ENCODE results near the gene FAM114A2. TPM values are rescaled to one million over a fixed set of nuclear protein-coding genes. Genes with fewer than 3 reads are reported as not detected.

Gene FAM114A2
- total RNA-seq, 2 donors from 2014 or later = 35.3 to 37.9 TPM

DNA sequence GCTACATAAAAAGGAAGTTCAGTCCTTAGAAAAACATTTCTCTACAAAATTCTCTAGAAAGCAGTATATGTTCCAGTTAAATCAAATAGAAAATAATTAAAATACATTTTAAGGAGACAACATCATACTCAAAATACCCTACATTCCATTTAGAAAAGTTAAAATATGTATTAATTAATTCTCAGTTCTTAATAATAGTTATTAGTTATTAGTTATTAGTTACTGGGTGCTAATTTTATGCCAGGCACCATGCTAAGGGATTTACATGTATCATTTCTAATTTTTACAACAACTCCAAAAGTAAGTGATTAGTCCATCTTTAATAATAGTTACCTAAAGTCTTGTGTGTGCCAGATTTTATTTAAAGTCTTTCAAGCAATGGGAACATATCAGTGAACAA, 38.0 kb downstream of the FAM114A2 start:
- DNase-seq (ENCODE audit: low spot score) = no peak
- intact Hi-C loops (cut with DNase I) = no loop called here

DNA sequence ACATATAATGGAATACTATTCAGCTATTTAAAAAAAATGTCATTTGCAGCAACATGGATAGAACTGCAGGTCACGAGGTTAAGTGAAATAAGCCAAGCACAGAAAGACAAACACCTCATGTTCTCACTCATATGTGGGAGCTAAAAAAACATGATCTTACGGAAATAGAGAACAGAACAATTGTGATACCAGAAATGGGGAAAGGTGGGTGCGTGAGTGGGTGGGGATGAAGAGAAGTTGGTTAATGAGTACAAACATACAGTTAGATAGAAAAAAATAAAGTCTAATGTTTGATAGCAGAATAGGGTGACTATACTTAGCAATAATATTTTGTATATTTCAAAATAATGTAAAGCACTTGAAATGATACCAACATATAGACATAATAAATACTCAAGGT, 38.7 kb downstream of the FAM114A2 start:
- no peak for DNase-seq (ENCODE audit: low spot score)
- intact Hi-C loops (cut with DNase I) = no loop called here

DNA sequence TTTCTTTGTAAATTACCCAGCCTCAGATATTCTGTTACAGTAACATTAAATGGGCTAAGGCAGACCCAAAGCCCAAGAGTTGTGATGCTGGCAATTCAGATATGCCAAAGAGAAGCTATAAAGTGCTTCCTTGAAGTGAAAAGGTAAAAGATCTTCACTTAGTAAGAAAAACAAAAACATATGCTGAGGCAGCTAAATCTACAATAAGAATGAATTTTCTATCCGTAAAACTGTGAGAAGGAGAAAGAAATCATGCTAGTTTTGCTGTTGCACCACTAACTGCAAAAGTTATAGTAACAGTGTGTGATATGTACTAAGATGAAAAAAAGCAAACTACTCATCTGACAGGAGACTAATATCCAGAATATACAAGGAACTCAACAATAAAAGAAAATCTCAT, 39.9 kb downstream of the FAM114A2 start:
- DNase-seq (ENCODE audit: low spot score) = no peak
- intact Hi-C loops (cut with DNase I) = no loop called here

DNA sequence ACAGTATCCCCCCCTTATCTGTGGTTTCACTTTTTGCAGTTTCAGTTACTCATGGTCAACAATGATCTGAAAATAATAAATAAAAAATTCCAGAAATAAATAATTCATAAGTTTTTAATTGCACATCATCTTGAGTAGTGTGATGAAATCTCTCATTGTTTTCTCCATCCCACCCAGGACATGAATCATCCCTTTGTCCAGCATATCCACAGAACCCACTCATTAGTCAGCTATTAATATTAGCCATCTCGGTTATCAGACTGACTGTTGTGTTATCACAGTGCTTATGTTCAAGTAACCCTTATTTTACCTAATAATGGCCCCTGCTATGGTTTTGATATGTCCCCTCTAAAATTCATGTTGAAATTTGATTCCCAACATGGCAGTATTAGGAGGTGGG, 40.7 kb downstream of the FAM114A2 start:
- intact Hi-C loops (cut with DNase I) = no loop called here

DNA sequence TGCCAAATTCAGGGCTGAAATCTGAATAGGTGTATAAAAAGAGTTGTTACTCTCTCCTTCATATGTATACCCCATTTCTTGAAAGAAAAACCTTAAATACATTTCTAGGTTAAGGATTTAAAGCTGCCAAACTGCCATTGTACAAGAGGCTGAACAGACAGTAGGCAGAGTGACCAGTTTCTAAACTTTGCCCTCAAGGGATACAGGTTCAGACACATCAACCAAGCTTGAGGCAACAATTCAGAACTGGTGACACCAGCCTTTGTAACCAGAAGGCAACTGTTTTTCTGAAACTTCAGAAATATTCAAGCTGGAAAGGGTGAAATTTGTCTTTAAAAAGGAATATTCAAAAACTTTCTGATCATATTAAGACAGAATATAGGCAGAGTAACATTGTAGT, 47.5 kb downstream of the FAM114A2 start:
- intact Hi-C loops (cut with DNase I) = no loop called here
- DNase-seq (ENCODE audit: low spot score) = no peak

More for the DNA sequence above, 40.7 kb downstream of the FAM114A2 start:
- DNase-seq (ENCODE audit: low spot score) = no peak

DNA sequence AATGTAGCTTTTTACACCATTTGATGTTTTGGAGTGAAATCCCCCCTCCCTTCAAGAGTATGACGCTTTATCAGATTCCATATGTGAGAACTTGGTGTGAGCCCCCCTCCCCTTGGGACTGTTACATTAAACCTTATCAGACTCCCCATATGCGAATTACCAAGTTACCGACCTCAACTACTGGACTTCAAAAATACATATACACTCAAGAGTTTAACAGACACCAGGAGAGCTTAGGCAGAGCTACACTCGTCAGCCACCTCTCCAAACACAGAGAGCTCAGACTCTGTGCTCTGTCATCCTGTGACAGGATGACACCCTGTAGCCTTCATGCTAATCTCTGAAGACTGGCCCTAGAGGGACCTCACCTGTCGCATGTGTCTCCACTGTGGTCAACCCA, 50.2 kb downstream of the FAM114A2 start:
- intact Hi-C loops (cut with DNase I) = no loop called here

DNA sequence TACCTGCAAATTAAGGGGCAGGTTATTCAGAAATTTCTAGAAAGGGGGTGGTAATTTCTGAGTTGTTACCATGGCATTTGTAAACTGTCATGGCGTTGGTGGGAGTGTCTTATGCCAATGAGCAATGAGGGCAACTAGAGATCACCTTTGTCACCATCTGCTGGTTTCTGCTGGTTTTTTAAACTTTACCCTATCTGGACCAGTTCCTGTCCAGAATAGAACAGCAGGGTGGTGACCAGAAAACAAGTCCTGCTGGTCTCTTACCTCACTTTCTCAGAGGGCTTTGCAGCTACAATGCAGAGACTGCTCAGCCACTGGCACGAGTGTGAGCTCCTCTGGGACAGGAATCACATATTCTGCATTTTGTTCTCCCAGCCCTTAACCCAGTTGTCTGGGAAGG, 51.4 kb downstream of the FAM114A2 start:
- intact Hi-C loops (cut with DNase I) = no loop called here
- DNase-seq (ENCODE audit: low spot score) = no peak

More for the DNA sequence above, 50.2 kb downstream of the FAM114A2 start:
- DNase-seq (ENCODE audit: low spot score) = no peak

DNA sequence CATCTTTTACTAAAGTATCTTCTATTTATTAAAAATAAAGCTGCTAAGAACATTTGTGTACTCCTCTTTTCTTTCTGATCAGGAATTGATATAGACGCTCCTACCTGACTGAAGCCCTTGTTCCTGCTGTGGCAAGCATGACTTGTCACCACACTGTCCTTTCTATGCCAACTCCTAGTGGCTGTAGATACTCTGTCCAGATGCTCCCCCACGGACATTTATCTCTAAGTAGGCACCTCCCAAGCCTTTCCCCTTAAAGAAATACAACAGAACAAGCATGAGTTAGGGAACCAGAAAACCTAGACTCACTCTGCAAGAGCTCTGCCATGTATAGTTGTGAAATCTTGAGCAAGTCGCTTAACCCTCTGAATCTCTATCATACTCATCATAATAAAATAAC, 53.2 kb downstream of the FAM114A2 start:
- intact Hi-C loops (cut with DNase I) = no loop called here
- DNase-seq (ENCODE audit: low spot score) = no peak

DNA sequence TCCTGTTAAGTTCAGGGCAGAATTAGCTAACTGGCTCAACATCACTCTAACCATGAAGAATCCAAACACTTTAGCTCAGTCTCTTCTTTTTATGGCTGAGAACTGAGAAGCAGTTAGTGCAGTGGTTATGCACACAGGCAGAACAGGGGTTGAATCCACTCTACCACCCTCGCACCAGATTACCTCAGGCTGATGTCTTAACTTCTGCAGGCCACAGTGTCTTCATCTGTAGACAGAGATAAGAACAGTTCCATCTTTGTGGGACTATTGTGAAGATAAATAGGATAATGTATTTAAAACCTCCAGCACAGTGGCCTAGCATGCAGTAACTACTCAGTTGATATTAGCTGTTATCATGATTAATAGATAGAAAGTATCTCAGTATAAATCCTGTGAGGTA, 54.8 kb downstream of the FAM114A2 start:
- intact Hi-C loops (cut with DNase I) = no loop called here
- no peak for DNase-seq (ENCODE audit: low spot score)

DNA sequence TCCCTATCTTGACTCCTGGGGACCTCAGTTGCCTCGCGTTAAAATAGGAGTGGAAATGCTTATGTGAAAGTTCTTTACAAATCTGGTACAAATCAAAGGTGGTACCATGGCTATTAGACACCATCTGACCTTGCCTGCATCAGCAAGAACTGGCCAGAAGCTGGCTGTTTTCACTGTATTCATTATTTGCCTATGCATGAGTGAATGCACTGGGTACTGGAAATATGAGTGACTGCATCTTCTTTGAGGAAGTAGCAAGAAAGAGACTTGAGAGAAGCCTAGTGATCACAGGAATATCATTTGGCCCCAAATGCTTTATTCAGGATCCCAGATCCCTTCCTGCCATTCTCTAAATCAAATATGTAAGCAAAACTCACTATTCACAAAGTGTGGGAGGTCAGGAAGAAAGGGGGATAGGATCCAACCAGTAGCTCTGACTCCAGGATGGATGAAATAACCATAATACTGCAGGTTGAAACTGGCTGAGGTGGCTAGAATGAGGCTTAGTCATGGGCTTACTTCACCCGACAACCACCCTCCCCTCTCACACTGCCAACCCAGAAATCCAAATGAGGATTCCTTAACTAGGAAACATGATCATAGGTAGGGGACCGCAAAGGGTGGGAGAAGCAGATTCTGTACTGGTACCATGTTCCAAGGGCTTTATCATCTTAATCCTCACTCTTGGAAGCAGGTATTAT, 56.7 kb downstream of the FAM114A2 start:
- intact Hi-C loops (cut with DNase I) = no loop called here

DNA sequence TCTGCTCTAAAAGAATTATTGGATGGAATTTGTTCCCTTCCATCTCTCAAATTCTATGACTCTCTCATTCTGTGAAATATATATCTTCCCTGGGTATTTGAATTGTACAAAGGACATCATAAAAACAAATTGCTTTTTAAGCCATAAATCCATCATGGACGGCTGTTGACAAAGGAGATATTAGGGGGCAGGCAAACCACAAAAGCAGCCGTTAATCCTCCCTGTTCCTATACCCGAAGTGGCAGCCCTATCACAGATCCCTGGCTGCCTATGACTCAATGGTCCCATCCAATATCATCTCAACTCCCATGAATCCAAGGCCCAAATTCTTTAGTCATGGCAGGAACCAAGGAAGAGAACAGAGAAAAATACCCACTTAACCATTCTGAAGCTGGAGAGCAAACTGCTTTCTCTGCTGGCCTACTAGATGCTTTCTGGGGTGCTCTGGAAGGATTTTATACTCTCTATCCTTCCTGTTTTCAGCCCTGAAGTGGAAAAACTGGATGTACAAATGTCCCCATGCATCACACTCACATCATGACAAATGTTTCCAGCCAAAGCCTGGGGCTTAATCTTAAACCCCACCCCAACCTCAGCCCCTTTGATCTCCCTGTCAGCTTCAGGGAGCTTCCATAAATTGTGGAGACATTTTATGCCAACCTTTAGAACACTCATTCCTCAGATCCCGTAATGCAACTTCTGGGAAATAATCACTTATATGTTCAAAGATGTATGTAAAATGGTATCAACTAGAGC, 59.5 kb downstream of the FAM114A2 start:
- intact Hi-C loops (cut with DNase I) = loop anchor here in 1 of 2 donors (10.0 kb wide), 1 partner anchor 206 kb away; no protein-coding TSS in a partner anchor

More for the DNA sequence above, 56.7 kb downstream of the FAM114A2 start:
- no peak for DNase-seq (ENCODE audit: low spot score)

DNA sequence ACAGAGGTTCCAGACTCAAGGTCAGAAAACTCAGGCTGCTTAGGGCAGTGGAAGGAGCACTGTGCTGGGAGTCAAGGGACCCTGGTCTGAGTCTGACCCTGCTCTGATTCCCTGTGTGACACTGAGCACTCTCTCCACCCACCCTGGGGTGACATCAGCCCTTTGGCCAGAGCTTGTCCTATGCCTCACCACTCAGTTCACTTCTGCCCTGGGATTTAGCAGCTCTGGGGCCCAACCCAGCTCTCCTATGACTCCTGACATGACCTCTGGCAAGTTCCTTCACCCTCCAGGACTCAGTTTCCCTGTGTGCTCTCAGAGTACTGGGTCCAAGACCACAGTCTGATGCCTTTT, 63.9 kb downstream of the FAM114A2 start:
- no peak for DNase-seq (ENCODE audit: low spot score)
- intact Hi-C loops (cut with DNase I) = loop anchor here in 1 of 2 donors (10.0 kb wide), 1 partner anchor 210 kb away; no protein-coding TSS in a partner anchor

More for the DNA sequence above, 59.5 kb downstream of the FAM114A2 start:
- no peak for DNase-seq (ENCODE audit: low spot score)

DNA sequence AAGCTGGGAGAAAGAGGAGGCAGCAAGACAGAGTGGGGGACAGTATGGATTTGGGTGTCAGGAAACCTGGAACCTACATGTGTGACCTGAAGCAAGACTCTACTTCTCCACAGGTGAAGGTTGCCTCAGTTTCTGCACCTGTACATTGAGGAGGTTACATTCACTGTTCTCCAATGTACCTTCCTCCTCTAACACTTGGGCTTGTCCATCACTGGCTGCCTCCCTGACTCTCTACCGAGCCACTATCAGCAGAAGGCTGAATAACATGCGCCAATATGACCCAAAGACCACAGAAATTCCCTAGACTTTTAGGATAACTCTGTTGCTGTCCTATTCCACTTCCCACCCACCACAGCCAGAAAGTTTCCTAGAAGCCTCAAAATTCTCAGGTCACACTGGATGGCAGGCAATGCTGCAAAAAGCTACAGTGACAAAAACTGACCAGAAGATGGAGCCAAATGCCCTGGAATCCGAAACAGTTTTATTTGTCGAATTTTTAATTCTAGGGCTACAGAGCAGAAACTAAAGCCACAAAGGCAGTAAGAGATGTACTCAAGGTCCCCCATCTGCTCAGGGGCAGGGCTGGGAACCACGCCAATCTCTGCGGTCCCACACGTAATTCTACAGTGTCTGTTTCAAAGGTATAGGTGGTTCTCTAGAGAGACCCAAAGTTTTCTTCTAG, 64.4 kb downstream of the FAM114A2 start:
- no peak for DNase-seq (ENCODE audit: low spot score)
- intact Hi-C loops (cut with DNase I) = loop anchor here in 1 of 2 donors (10.0 kb wide), 1 partner anchor 211 kb away; no protein-coding TSS in a partner anchor

DNA sequence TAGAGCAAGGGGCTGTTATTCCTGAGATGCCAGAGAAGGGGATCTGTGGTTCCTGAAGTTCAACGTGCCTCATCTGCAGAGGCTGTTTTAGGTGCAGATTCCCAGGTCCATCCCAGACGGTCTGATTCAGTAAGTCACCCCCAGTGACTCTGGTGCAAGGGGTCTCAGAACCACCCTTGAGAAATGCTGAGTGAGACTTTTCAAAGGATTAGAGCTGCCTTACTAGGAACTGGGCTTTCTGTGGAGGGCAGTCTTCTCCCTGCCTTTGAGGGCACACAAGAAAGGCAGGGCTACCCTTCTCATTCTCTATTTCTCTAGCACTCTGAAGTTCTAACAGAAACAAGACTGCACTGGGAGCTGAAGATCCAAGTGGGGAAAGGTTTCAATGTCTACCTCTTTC, 66.5 kb downstream of the FAM114A2 start:
- intact Hi-C loops (cut with DNase I) = loop anchor here in 1 of 2 donors (10.0 kb wide), 1 partner anchor 213 kb away; no protein-coding TSS in a partner anchor
- no peak for DNase-seq (ENCODE audit: low spot score)

DNA sequence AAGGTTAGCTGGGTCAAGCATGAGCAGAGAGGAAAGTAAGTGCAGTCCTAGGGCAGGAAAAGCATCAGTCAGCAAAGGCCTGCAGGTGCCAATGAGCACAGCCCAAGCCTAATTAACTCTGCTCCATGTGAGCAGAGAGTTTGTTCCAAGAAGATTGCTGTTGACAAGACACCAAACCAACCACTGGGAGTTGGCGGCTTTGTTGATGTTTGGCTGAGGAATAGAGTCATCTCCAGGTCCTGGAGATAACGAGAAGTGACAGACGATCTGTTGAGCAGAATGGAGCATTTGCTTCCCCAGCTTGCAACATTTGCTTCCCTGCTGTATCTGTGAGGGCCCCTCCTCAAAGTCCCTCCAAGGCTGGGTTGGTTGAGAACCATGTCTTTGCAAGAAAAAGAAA, 68.2 kb downstream of the FAM114A2 start:
- no peak for DNase-seq (ENCODE audit: low spot score)
- intact Hi-C loops (cut with DNase I) = loop anchor here in 1 of 2 donors (10.0 kb wide), 1 partner anchor 214 kb away; no protein-coding TSS in a partner anchor

DNA sequence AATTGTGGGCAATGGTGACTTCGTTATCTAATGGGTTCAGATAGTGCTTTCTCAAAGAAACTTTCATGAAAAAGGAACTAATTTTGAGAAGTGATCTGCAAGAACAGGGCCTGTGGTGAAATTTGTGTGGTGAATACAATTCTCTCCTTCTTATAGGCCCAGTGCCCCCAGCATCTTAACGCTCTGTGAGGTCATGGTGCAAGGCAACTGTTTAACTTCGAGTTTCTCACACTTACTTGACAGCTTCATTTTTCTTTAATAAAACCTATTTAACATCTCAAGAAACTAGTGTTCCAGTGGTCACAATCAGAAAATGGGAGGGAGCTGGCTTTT, 69.2 kb downstream of the FAM114A2 start:
- intact Hi-C loops (cut with DNase I) = loop anchor here (5.0 to 10.0 kb wide), 3 partner anchors 475 to 1435 kb away; partner anchors contain the start of gene GRIA1 (in 2 of the 2)
- DNase-seq (ENCODE audit: low spot score) = no peak

DNA sequence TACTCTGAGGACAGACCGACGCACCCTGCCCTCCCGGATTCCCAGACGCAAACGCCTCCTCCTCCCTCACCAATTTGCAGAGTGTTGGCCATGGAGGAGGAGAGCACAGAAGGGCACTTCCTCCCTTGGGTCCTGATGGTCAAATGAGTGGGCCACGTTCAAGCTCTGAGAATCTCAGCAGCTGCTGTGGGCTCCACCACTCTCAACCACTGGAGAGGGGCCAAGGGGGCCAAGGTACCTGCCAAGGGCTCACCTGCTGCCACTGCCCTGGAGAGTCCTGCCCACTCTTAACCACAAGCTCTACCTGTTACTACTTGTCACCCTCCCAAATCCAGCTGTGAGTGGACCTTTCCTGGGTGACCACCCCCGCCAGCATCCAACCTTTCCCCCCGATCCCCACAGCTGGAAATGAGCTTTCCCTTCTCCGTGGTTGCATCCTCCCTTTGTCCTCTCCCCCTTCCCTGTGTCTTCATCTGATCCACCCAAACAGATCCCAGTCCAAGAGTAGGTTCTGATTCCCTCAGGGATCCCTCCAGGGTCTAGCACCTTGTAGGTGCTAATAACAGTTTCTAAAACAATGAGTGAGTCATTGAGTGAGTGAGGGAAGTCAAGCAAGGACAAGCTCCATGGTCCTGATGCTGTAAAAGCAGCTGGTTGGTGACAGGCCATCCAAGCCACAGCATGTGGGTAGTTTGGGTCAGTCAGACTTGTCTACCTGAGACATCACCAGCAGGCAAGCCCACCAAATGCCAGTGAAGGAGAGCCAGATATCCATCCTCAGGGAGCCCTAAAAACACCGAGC, 69.7 kb downstream of the FAM114A2 start:
- intact Hi-C loops (cut with DNase I) = loop anchor here (5.0 to 10.0 kb wide), 3 partner anchors 474 to 1434 kb away; partner anchors contain the start of gene GRIA1 (in 2 of the 2)
- DNase-seq (ENCODE audit: low spot score) = no peak

DNA sequence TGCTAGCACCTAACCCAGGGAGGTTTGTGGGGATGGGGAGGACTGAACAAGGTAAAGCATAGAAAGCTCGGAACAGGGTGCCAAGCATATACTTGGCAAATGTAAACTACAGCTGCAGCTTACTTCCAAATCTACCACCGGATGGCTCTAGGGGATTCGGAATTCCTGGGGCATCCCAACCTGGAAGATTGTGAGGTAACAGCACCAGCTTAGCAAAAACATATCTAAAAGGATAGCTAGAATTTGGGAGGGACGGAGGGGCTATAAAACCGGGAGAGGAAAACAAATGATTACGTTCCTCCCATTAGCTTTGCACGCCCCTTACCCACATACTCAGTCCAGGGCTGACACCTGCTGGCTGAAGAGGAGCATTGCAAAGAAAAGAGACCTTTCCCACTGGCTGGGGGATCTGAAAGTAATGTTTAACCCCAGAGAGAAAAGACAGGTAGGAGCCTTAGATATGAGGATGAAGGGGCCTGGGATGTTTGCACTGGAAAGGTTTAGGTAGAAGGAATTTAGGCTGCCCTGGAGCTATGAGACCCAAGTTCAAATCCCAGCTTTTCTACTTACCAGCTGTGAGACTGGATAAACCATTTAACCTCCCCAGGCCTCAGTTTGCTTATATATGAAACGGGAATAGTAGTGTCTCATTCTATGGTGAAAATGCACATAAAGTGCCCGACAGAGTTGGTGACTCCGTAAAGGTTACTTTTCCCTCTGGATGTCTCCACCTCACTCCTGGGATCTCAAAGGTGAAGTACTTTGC, 73.6 kb downstream of the FAM114A2 start:
- intact Hi-C loops (cut with DNase I) = loop anchor here (5.0 to 10.0 kb wide), 3 partner anchors 470 to 1430 kb away; partner anchors contain the start of gene GRIA1 (in 2 of the 2)
- DNase-seq (ENCODE audit: low spot score) = no peak
